ENCODE data around the gene SEMA3E.

GRCh38 chr7:83575436-83575835, 73.5 kb downstream of the SEMA3E start:
- no peak for TF ChIP-seq EZH2phosphoT487 (conservative IDR thresholded peaks at IDR 0.05; ENCODE audit: low read length)
- no peak for TF ChIP-seq CTCF (IDR thresholded peaks at IDR 0.05; ENCODE audit: insufficient read depth, low read length, poor library complexity, severe bottlenecking)
